BLaER1 treated with 17β-estradiol and CSF1 and Interleukin-3, amounts not matched to agents 10 nM and 100 nM (cell line): ENCODE measurements around the gene ZNF799.
"Not testable (repeated sequence)": the region's sequence is repeated elsewhere in the genome, so short reads cannot be mapped to it uniquely, and the experiment has no call there.

Source experiments
- H3K27ac ChIP-seq, 11 experiments: shearing (Covaris generic); formaldehyde crosslinking; 2 replicates each; pipeline ENCODE4 v1.8.1; 2022
- H3K27me3 ChIP-seq, 11 experiments: shearing (Covaris generic); formaldehyde crosslinking; 2 replicates each; pipeline ENCODE4 v1.8.1; 2022
- H3K36me3 ChIP-seq, 11 experiments: shearing (Covaris generic); formaldehyde crosslinking; 2 replicates each; pipeline ENCODE4 v1.8.1; 2022
- H3K4me1 ChIP-seq, 10 experiments: shearing (Covaris generic); formaldehyde crosslinking; 2 replicates each; pipeline ENCODE4 v1.8.1; 2022
- H3K4me2 ChIP-seq, 11 experiments: shearing (Covaris generic); formaldehyde crosslinking; 2 replicates each; pipeline ENCODE4 v1.8.1; 2022
- H3K4me3 ChIP-seq, 10 experiments: shearing (Covaris generic); formaldehyde crosslinking; 2 replicates each; pipeline ENCODE4 v1.8.1; 2022
- H3K9ac ChIP-seq, 11 experiments: shearing (Covaris generic); formaldehyde crosslinking; 2 replicates each; pipeline ENCODE4 v1.8.1; 2022
- H3K9me3 ChIP-seq, 11 experiments: shearing (Covaris generic); formaldehyde crosslinking; replicated peaks in 1 of 11; 2 replicates each; pipeline ENCODE4 v1.8.1; 2022
- H4K20me1 ChIP-seq, 11 experiments: shearing (Covaris generic); formaldehyde crosslinking; 2 replicates each; pipeline ENCODE4 v1.8.1; 2022
- Cebpa-rat ChIP-seq, 11 experiments: shearing (Covaris generic); IDR thresholded peaks; 2 replicates each; pipeline ENCODE4 v1.8.1; 2022

ZNF799 gene

DNA sequence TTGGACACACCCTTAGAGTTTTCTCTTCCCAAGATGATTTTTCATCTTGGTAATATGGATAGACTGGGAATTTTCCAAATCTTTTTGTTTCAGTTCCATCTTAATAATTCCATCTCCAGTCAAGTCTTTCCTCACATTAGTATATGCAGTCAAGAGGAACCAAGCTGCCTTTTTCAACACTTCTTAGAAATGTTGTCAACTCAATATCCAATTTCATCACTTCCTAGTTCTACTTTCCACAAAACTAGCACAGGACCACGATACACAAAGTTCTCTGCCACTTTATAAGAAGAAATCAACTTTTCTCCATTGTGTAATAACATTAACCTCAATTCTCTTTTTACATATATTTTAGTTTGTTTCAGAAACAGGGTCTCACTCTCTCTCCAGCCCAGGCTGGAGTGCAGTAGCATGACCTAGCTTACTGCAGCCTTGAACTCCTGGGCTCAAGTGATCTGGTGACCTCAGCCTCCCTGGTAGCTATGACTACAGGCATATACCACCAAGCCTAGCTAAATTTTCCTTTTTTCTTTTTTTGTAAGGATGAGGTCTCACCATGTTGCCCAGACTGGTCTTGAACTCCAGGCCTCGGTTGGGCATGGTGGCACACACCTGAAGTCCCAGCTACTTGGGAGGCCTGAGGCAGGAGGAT lies 24.3 kb upstream of the ZNF799 start:
- no peaks in the 10 kb centered on the region for H4K20me1 ChIP-seq
- TF ChIP-seq Cebpa-rat (IDR thresholded peaks at IDR 0.05), result no peak
- H3K4me1 ChIP-seq, result peaks cover 0 to 5% (median 0%) of the 10 kb centered on the region in 10 experiments; a peak in 1 of 20 replicates
- no peak overlapping the region; a peak in 1 of 22 replicates for H3K4me2 ChIP-seq
- H3K27ac ChIP-seq, result peak overlapping the region in 1 of 11 experiments; percentile 42; a peak in 2 of 22 replicates
- peaks cover 47 to 91% (median 78%) of the 10 kb centered on the region in 11 experiments for H3K36me3 ChIP-seq
- H3K4me3 ChIP-seq, result no peak overlapping the region
- H3K9me3 ChIP-seq, result peaks cover 94 to 99% (median 97%) of the 10 kb centered on the region in 11 experiments
- H3K27me3 ChIP-seq, result no peaks in the 10 kb centered on the region
- no peak overlapping the region for H3K9ac ChIP-seq

- H3K9ac ChIP-seq, H3K4me1 ChIP-seq, H4K20me1 ChIP-seq, H3K4me2 ChIP-seq, H3K4me3 ChIP-seq, H3K27ac ChIP-seq, H3K27me3 ChIP-seq: not testable (repeated sequence)
- Histone ChIP-seq H3K9me3 (peaks cover 84 to 100% (median 96%) of the 10 kb centered on the region in 11 experiments), H3K36me3 (peaks cover 40 to 76% (median 56%) of the 10 kb centered on the region in 11 experiments)
Observed at GRCh38 chr19:12417273-12417672, 16.2 kb upstream of the ZNF799 start.

- Histone ChIP-seq H3K4me1 (peaks cover 0 to 8% (median 0%) of the 10 kb centered on the region in 10 experiments; a peak in 6 of 20 replicates), H3K9ac (no peak overlapping the region), H3K27ac (no peak overlapping the region), H3K4me2 (peak overlapping the region in 4 of 11 experiments; percentile 12 to 48 (median 23); a peak in 5 of 22 replicates), H4K20me1 (no peaks in the 10 kb centered on the region), H3K36me3 (peaks cover 2 to 24% (median 11%) of the 10 kb centered on the region in 11 experiments; a peak in 13 of 22 replicates), H3K4me3 (no peak overlapping the region), H3K27me3 (no peaks in the 10 kb centered on the region), H3K9me3 (peaks cover 58 to 93% (median 77%) of the 10 kb centered on the region in 11 experiments)
- TF ChIP-seq Cebpa-rat (IDR thresholded peaks at IDR 0.05), result no peak
Observed at GRCh38 chr19:12411893-12412292, 10.8 kb upstream of the ZNF799 start.

- Histone ChIP-seq H4K20me1 (peaks cover 0 to 12% (median 0%) of the 10 kb centered on the region in 11 experiments; a peak in 4 of 22 replicates), H3K27ac (peak overlapping the region; percentile 46 to 81 (median 75); a peak in 21 of 22 replicates), H3K9me3 (peaks cover 35 to 55% (median 49%) of the 10 kb centered on the region in 11 experiments), H3K36me3 (peaks cover 0 to 15% (median 0%) of the 10 kb centered on the region in 11 experiments; a peak in 7 of 22 replicates), H3K9ac (peak overlapping the region; percentile 66 to 83 (median 79)), H3K4me1 (peaks cover 8 to 17% (median 12%) of the 10 kb centered on the region in 10 experiments), H3K4me2 (peak overlapping the region; percentile 77 to 99 (median 93)), H3K4me3 (peak overlapping the region; percentile 72 to 86 (median 82))
- H3K27me3 ChIP-seq, result not testable (repeated sequence)
Observed at GRCh38 chr19:12399901-12400632, 1.0 kb downstream of the ZNF799 start.

- not testable (repeated sequence) for H4K20me1 ChIP-seq
- peak overlapping the region in 4 of 10 experiments; percentile 18 to 33 (median 22); a peak in 5 of 20 replicates for H3K4me3 ChIP-seq
- H3K36me3 ChIP-seq, result peaks cover 44 to 79% (median 57%) of the 10 kb centered on the region in 11 experiments
Observed at GRCh38 chr19:12391148-12391547, 9.9 kb downstream of the ZNF799 start.

GRCh38 chr19:12386365-12386764 lies 14.7 kb downstream of the ZNF799 start:
- Histone ChIP-seq H3K36me3 (peaks cover 30 to 78% (median 55%) of the 10 kb centered on the region in 11 experiments), H3K9me3 (peaks cover 68 to 99% (median 83%) of the 10 kb centered on the region in 11 experiments)

More at GRCh38 chr19:12391148-12391547, 9.9 kb downstream of the ZNF799 start:
- H3K9me3 ChIP-seq, result peaks cover 65 to 94% (median 79%) of the 10 kb centered on the region in 11 experiments
- not testable (repeated sequence) for H3K27ac ChIP-seq, H3K4me1 ChIP-seq, H3K9ac ChIP-seq, H3K4me2 ChIP-seq, H3K27me3 ChIP-seq

GRCh38 chr19:12380444-12380737 lies 20.7 kb downstream of the ZNF799 start:
- no peaks in the 10 kb centered on the region for H3K4me1 ChIP-seq
- TF ChIP-seq Cebpa-rat (IDR thresholded peaks at IDR 0.05), result no peak
- peak overlapping the region in 1 of 10 experiments; percentile 2; a peak in 1 of 20 replicates for H3K4me3 ChIP-seq
- no peak overlapping the region for H3K9ac ChIP-seq
- no peaks in the 10 kb centered on the region for H3K27me3 ChIP-seq
- H4K20me1 ChIP-seq, result no peaks in the 10 kb centered on the region
- peaks cover 12 to 79% (median 49%) of the 10 kb centered on the region in 11 experiments; a peak in 20 of 22 replicates for H3K36me3 ChIP-seq
- H3K4me2 ChIP-seq, result no peak overlapping the region
- H3K9me3 ChIP-seq, result peaks cover 86 to 100% (median 95%) of the 10 kb centered on the region in 11 experiments
- no peak overlapping the region for H3K27ac ChIP-seq

More at GRCh38 chr19:12386365-12386764, 14.7 kb downstream of the ZNF799 start:
- H3K4me1 ChIP-seq, H3K9ac ChIP-seq, H3K4me3 ChIP-seq, H4K20me1 ChIP-seq, H3K27me3 ChIP-seq, H3K4me2 ChIP-seq, H3K27ac ChIP-seq: not testable (repeated sequence)

GRCh38 chr19:12379732-12380443 lies 21.2 kb downstream of the ZNF799 start:
- Histone ChIP-seq H3K4me2 (no peak overlapping the region), H3K9me3 (peaks cover 91 to 100% (median 99%) of the 10 kb centered on the region in 11 experiments), H3K27ac (no peak overlapping the region), H4K20me1 (no peaks in the 10 kb centered on the region), H3K4me1 (no peaks in the 10 kb centered on the region), H3K4me3 (no peak overlapping the region; a peak in 1 of 20 replicates), H3K36me3 (peaks cover 12 to 79% (median 49%) of the 10 kb centered on the region in 11 experiments; a peak in 20 of 22 replicates), H3K27me3 (no peaks in the 10 kb centered on the region), H3K9ac (no peak overlapping the region)
- no peak for TF ChIP-seq Cebpa-rat (IDR thresholded peaks at IDR 0.05)

- no peak overlapping the region for H3K27ac ChIP-seq
- peaks cover 0 to 21% (median 3%) of the 10 kb centered on the region in 11 experiments; a peak in 8 of 22 replicates for H3K36me3 ChIP-seq
- H3K4me1 ChIP-seq, result peaks cover 0 to 6% (median 0%) of the 10 kb centered on the region in 10 experiments; a peak in 5 of 20 replicates
- H3K4me2 ChIP-seq, result no peak overlapping the region
- no peak overlapping the region for H3K9ac ChIP-seq
- H3K4me3 ChIP-seq, result no peak overlapping the region
- peaks cover 37 to 81% (median 50%) of the 10 kb centered on the region in 11 experiments for H3K9me3 ChIP-seq
- H4K20me1 ChIP-seq, result no peaks in the 10 kb centered on the region
- H3K27me3 ChIP-seq, result no peaks in the 10 kb centered on the region
- TF ChIP-seq Cebpa-rat (IDR thresholded peaks at IDR 0.05), result no peak
Observed at GRCh38 chr19:12374026-12374425, 27.0 kb downstream of the ZNF799 start.
